Fibroblast of the aortic adventitia (primary cell): Measurements from ENCODE around the gene CRELD2. TPM values are rescaled to one million over a fixed set of nuclear protein-coding genes. Genes with fewer than 3 reads are reported as not detected.

Source experiments
- DNase-seq: peaks from one replicate; pipeline ENCODE4 v3.0.0-alpha.2; 2010; ENCODE audit warnings: low read depth
- H3K4me3 ChIP-seq: 2 replicates; pipeline ENCODE4 v1.5.1; 2011; ENCODE audit warnings: low read depth, mild to moderate bottlenecking, control low read depth, low read length, moderate library complexity
- CTCF ChIP-seq: IDR thresholded peaks from 2 replicates; pipeline ENCODE4 v1.5.1; 2011; ENCODE audit warnings: mild to moderate bottlenecking, low read length, control low read depth, inconsistent platforms; ENCODE audit not compliant: insufficient read depth
- total RNA-seq: library from RNA; depleted of rRNA; stranded (reverse); fragments of >200 nt; gene quantifications from 2 replicates; pipeline ENCODE4 v1.2.3, GENCODE V29; 2012; ENCODE audit warnings: low replicate concordance

Gene CRELD2
- total RNA-seq, 1 donor = 34.0 TPM

DNA sequence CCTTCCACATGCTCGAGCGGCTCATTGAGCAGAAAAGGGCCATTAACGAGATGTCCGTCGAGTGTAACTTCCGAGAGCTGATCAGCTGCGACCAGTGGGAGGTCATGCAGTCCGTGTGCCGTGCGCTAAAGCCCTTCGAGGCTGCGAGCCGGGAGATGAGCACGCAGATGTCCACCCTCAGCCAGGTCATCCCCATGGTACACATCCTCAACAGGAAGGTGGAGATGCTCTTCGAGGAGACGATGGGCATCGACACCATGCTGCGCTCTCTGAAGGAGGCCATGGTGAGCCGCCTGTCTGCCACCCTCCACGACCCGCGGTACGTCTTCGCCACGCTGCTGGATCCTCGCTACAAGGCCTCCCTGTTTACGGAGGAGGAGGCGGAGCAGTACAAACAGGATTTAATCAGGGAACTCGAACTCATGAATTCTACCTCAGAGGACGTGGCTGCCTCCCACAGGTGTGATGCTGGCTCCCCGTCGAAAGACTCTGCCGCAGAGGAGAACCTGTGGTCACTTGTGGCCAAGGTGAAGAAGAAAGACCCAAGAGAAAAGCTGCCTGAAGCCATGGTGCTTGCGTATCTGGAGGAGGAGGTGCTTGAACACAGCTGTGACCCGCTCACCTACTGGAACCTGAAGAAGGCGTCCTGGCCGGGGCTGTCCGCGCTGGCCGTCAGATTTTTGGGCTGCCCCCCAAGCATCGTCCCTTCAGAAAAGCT is 31.9 kb upstream of the CRELD2 start:
- no peak for TF ChIP-seq CTCF
- H3K4me3 ChIP-seq = no peak overlapping the region
- no peak for DNase-seq

GRCh38 chr22:49887064-49887451 is 31.4 kb upstream of the CRELD2 start:
- TF ChIP-seq CTCF = no peak
- no peak for DNase-seq
- H3K4me3 ChIP-seq = no peak overlapping the region

DNA sequence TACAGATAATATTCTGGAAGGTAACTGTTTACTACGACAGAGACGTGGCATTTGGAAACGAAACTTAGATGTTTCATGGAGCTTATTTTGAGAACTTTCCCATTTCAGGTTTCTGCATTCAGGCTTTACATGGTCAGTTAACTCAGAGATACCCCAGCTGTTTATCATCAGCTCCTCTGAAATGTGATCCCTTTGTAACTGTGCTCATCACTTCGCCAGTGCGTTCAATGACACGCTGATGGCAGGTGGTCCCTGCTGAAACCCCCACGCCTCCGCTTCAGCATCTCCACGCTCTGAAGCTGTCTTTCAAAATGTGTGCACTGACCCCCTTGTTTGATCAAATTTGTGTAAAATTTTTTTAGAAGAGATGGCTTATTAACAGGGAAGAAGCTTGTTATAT is 30.7 kb upstream of the CRELD2 start:
- DNase-seq = no peak
- no peak for TF ChIP-seq CTCF
- no peak overlapping the region for H3K4me3 ChIP-seq

DNA sequence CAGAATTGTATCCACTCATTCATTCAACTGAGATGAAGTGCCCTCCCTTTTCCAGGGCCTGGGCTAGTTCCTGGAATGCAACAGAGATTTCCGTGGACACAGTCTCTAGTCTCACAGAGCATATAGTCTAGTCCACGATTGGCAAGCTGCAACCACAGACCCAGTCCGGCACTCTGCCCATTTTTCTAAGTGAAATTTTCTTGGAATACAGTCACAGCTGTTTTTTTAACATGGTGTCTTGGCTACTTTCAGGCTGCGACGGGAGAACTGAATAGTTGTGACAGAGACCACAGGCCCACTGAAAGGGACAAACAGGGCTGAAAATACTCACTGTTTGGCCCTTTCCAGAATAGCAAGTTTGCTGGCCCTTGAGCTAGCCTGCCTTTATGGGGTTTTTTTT is 29.4 kb upstream of the CRELD2 start:
- no peak for DNase-seq

GRCh38 chr22:49892226-49892899 is 26.1 kb upstream of the CRELD2 start:
- TF ChIP-seq CTCF = no peak
- H3K4me3 ChIP-seq = no peak overlapping the region
- DNase-seq = no peak

More for the DNA sequence above, 29.4 kb upstream of the CRELD2 start:
- no peak for TF ChIP-seq CTCF
- H3K4me3 ChIP-seq = no peak overlapping the region

DNA sequence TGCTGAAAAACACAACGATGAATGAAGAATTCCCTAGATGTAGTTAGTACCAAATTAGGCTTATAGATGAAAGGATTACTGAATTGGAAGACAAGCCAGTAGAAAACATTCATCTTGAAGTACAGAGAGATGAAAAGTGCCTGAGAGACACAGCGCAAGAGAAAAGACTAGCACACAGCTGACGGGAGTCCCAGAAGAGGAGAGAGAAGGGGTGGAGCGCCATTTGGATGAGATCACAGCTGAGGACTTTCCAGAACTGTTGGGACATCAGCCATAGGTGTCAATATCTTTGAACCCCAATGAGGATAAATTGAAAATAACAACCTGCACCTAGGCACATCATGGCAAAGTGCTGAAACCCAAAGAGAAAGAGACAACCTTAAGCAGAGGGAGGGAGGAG is 25.4 kb upstream of the CRELD2 start:
- DNase-seq = no peak
- TF ChIP-seq CTCF = no peak
- H3K4me3 ChIP-seq = no peak overlapping the region
